GM12878 (cell line): ENCODE data around the gene TRMT13.

Experiments used
- CHD2 ChIP-seq: IDR thresholded peaks from 2 replicates; pipeline ENCODE4 v1.6.1; 2011; ENCODE audit warnings: low read depth, low read length, improper control_type of control experiment, borderline replicate concordance
- CTCF ChIP-seq, 3 experiments: IDR thresholded peaks in 2 of 3; conservative IDR thresholded peaks in 1 of 3; 2 replicates each; pipeline ENCODE4 v1.5.1; 2011; ENCODE audit warnings: low read depth in 3 of 3, low read length in 3 of 3, mild to moderate bottlenecking in 3 of 3, control low read depth in 2 of 3, moderate library complexity in 2 of 3, inconsistent platforms in 1 of 3, mixed read lengths in 1 of 3; ENCODE audit not compliant: control insufficient read depth in 2 of 3, insufficient read depth in 1 of 3; ENCODE audit errors: extremely low read depth in 1 of 3
- ELK1 ChIP-seq: IDR thresholded peaks from 2 replicates; pipeline ENCODE4 v1.6.1; 2012; ENCODE audit warnings: low read depth, low read length, improper control_type of control experiment
- MYC ChIP-seq: IDR thresholded peaks from 2 replicates; pipeline ENCODE4 v1.6.1; 2011; ENCODE audit warnings: mild to moderate bottlenecking, low read length, moderate library complexity, inconsistent platforms; ENCODE audit not compliant: insufficient read depth, insufficient replicate concordance, insufficient read length, severe bottlenecking
- POLR2A ChIP-seq: IDR thresholded peaks from 2 replicates; pipeline ENCODE4 v1.6.1; 2011; ENCODE audit warnings: low read depth, mild to moderate bottlenecking, low read length
- REST ChIP-seq: IDR thresholded peaks from 2 replicates; pipeline ENCODE4 v1.6.1; 2012; ENCODE audit warnings: mild to moderate bottlenecking, low read depth, low read length

- TF ChIP-seq ELK1 (no peak), REST (no peak), CHD2 (no peak), POLR2A (no peak), CTCF (IDR thresholded peaks at IDR 0.05 in 2 of 3, conservative IDR thresholded peaks at IDR 0.05 in 1 of 3; ENCODE audit: control insufficient read depth in 2 of 3, extremely low read depth in 1 of 3, insufficient read depth in 1 of 3, low read depth in 3 of 3, low read length in 3 of 3) (no peak), MYC (no peak)
Observed at GRCh38 chr1:100141192-100141591, 8.2 kb downstream of the TRMT13 start.
